22Rv1 (cell line): ENCODE results near the gene HOXB7.

Experiments
- H3K27ac ChIP-seq: fragments of 450-650 bp; 2 replicates; pipeline ENCODE4 v1.5.1; 2017
- ZFX ChIP-seq: fragments of 450-650 bp; IDR thresholded peaks from 2 replicates; pipeline ENCODE4 v1.6.1; 2017; ENCODE audit warnings: antibody characterized with exemption, borderline replicate concordance
- TF ChIP-seq, protein P1 (sequence below): fragments of 450-650 bp; IDR thresholded peaks from 2 replicates; pipeline ENCODE4 v1.5.1; 2017; ENCODE audit warnings: mild to moderate bottlenecking

The HOXB7 gene

GRCh38 chr17:48618256-48618896, 7.6 kb upstream of the HOXB7 start:
- TF ChIP-seq, protein P1, sequence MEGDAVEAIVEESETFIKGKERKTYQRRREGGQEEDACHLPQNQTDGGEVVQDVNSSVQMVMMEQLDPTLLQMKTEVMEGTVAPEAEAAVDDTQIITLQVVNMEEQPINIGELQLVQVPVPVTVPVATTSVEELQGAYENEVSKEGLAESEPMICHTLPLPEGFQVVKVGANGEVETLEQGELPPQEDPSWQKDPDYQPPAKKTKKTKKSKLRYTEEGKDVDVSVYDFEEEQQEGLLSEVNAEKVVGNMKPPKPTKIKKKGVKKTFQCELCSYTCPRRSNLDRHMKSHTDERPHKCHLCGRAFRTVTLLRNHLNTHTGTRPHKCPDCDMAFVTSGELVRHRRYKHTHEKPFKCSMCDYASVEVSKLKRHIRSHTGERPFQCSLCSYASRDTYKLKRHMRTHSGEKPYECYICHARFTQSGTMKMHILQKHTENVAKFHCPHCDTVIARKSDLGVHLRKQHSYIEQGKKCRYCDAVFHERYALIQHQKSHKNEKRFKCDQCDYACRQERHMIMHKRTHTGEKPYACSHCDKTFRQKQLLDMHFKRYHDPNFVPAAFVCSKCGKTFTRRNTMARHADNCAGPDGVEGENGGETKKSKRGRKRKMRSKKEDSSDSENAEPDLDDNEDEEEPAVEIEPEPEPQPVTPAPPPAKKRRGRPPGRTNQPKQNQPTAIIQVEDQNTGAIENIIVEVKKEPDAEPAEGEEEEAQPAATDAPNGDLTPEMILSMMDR, result peak; percentile 93
- no peak for TF ChIP-seq ZFX
- H3K27ac ChIP-seq, result peak overlapping the region; percentile 96; the same call in 1 of the 2 replicates

DNA sequence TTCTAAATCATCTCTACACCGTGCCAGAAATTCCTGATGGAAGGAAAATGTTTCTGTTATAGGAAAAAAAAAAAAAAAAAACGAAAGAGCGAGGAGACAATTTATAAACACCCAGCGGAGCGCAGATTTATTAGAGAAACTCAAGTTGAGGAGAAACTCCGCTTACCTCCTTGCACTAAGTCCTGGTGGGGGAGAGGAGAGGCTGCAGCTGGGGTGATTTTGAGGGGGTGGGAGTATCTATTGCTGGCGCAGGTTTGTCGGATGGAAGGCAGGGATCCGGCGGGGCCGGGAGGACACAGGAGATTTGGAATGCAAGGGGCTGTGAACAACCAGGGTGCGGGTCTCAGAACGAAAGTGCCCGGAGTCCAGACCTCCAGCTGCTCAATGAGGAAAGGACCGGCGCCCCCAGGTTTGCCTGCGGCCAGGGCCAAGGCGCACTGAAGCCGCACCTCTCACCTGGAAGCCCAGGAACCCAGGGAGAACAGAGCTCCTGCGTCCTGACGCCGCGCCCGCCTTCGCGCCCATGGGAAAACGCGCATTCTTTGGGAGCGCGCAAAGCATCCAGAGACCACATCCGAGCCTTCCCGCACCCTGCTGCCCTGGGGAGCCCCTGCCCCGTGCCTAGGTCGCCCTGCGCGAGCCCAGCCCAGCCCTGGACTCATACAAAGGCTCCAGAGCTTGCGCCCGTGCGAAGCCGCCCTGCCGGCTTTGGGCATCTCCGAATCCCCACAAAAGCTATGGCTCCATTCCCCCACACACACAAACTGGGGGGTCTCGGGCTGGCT, 6.8 kb upstream of the HOXB7 start:
- no peak for TF ChIP-seq ZFX
- TF ChIP-seq, protein P1, result no peak
- H3K27ac ChIP-seq, result peak overlapping the region; percentile 96

DNA sequence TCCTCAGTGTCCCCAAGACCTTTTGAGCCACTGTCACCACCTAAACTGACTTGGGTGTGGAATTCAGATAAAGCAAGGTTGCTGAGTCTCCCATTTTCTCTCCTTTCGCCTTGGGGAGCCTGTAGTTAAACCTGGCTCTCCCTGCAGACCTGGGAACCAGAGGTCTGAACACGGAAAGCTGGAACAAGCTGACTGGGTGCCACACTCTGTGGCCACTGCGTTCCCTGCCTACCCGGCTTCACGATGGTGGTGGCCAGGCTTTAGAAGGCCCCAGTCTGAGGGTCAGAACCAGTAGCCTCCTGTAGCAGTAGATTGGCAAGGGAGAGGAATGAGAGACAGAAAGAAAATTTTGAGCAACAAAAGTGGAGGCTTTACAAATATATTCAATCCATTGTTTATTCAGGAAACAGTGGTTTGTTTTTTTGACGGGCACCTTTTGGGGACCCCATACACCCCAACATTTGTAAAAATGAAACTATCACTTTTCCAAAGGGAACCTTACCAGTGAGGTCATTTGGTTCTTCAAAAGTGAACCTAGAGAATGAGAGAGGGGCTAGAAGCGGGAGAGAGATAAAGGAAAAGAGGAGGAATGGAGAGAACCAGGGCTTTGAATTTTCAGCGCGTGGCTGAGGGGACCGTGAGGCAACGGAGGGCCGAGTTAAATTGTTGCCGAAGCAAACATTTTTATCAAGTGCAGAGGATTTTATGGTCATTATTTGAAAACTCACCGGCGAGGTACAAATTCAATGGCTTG, 6.1 kb upstream of the HOXB7 start:
- TF ChIP-seq, protein P1, result no peak
- no peak for TF ChIP-seq ZFX
- H3K27ac ChIP-seq, result peak overlapping the region; percentile 96

DNA sequence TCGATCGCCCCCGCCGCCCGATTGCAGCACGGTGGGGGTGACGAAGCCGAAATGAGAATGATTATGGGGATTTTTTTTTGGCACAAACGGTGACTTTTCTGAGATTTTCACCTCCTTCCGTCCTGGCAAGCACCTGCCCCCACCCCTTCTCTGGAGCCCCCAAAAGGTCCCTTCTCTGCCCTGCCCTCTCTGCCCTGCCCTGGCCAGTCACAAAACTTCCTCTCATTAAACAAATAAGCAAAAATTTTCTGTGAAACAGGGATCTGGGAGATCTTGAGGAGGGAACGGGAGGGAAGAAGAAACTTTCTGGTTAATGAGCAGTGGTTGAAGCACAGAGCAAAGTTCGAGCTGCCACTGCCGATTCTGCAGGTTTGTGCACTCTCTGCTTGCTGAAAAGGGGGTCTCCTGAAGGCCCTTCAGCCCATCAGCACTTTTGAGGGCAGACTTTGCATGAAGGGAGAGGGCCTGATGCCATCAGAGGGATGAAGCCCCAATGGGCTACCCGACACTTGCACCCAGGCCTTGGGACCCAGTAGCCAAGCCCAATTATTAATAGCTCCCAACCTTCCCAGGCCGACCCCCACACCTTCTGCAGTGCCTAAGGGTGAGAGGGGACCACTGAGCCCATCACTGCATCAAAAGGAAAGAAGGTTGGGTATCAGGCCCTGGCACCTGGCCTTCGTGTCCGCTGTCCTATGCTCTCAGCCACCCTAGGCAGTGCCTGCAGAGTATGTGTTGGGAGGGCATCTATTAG, 5.3 kb upstream of the HOXB7 start:
- TF ChIP-seq, protein P1, result no peak

GRCh38 chr17:48615047-48615962, 4.5 kb upstream of the HOXB7 start, which contains the start of gene HOXB8:
TSS of gene HOXB8 (minus strand) at chr17:48615292. CDS start at chr17:48614704, 588 bp downstream.
- no peak for TF ChIP-seq ZFX
- TF ChIP-seq, protein P1, result no peak
- H3K27ac ChIP-seq, result peak within 1 kb of the TSS; percentile 96

More for the DNA sequence above, 5.3 kb upstream of the HOXB7 start:
- peak overlapping the region; percentile 96 for H3K27ac ChIP-seq
